H1 (cell line): ENCODE measurements around the gene CIITA.

Experiments used
- ASH2L ChIP-seq: fragments of 200-600, 300-600 bp; sonication (generic); IDR thresholded peaks from one replicate; pipeline ENCODE4 v1.7.1; 2017; ENCODE audit warnings: low read length
- CREB1 ChIP-seq: IDR thresholded peaks from 2 replicates; pipeline ENCODE4 v1.6.1; 2012; ENCODE audit warnings: inconsistent platforms
- KDM1A ChIP-seq: fragments of 200-600, 300-600 bp; sonication (generic); IDR thresholded peaks from 2 replicates; pipeline ENCODE4 v1.7.1; 2016; ENCODE audit warnings: mild to moderate bottlenecking, low read length, borderline replicate concordance
- PHF8 ChIP-seq: fragments of 200-600 bp; sonication (generic); conservative IDR thresholded peaks from 2 replicates; pipeline ENCODE4 v1.7.1; 2012; ENCODE audit warnings: low read depth, mild to moderate bottlenecking, inconsistent platforms, low read length, moderate library complexity
- RAD21 ChIP-seq, 2 experiments: IDR thresholded peaks in 1 of 2; conservative IDR thresholded peaks in 1 of 2; 2 replicates each; pipeline ENCODE4 v1.6.1; 2011; ENCODE audit warnings: low read depth in 2 of 2, low read length in 2 of 2, improper control_type of control experiment in 1 of 2, inconsistent platforms in 1 of 2, mild to moderate bottlenecking in 1 of 2, moderate library complexity in 1 of 2
- RNF2 ChIP-seq: fragments of 200-900, 300-1000 bp; sonication (generic); IDR thresholded peaks from 2 replicates; pipeline ENCODE4 v1.7.1; 2016; ENCODE audit warnings: borderline replicate concordance, low read depth, mild to moderate bottlenecking, antibody characterized with exemption, low read length; ENCODE audit not compliant: poor library complexity, severe bottlenecking; ENCODE audit errors: missing control alignments
- SP2 ChIP-seq: IDR thresholded peaks from 2 replicates; pipeline ENCODE4 v1.6.1; 2012; ENCODE audit warnings: mild to moderate bottlenecking, low read length, inconsistent platforms
- SUZ12 ChIP-seq: fragments of 200-600 bp; sonication (generic); IDR thresholded peaks from 2 replicates; pipeline ENCODE4 v1.6.1; 2012; ENCODE audit warnings: mild to moderate bottlenecking, inconsistent platforms, low read length, moderate library complexity, mixed read lengths
- ZNF274 ChIP-seq: IDR thresholded peaks from 2 replicates; pipeline ENCODE4 v1.7.0; 2012; ENCODE audit warnings: low read length, borderline replicate concordance; ENCODE audit errors: extremely low read depth
- TF ChIP-seq, protein P1 (sequence below): fragments of 300-600 bp; sonication (generic); IDR thresholded peaks from 2 replicates; pipeline ENCODE4 v1.7.1; 2012; ENCODE audit warnings: low read length, moderate library complexity, mild to moderate bottlenecking, inconsistent platforms; ENCODE audit not compliant: insufficient replicate concordance
- TF ChIP-seq, protein P2 (sequence below), 3 experiments: IDR thresholded peaks; 1 replicate in 2 of 3; 2 replicates in 1 of 3; pipeline versions ENCODE4 v1.5.1 to v1.6.1; 2011; ENCODE audit warnings: low read length in 3 of 3, mild to moderate bottlenecking in 3 of 3, inconsistent platforms in 2 of 3, low read depth in 1 of 3, moderate library complexity in 1 of 3; ENCODE audit not compliant: insufficient read depth in 1 of 3; ENCODE audit errors: control extremely low read depth in 1 of 3
- TF ChIP-seq, protein P3 (sequence below): IDR thresholded peaks from 2 replicates; pipeline ENCODE4 v1.6.1; 2012; ENCODE audit warnings: inconsistent platforms

DNA sequence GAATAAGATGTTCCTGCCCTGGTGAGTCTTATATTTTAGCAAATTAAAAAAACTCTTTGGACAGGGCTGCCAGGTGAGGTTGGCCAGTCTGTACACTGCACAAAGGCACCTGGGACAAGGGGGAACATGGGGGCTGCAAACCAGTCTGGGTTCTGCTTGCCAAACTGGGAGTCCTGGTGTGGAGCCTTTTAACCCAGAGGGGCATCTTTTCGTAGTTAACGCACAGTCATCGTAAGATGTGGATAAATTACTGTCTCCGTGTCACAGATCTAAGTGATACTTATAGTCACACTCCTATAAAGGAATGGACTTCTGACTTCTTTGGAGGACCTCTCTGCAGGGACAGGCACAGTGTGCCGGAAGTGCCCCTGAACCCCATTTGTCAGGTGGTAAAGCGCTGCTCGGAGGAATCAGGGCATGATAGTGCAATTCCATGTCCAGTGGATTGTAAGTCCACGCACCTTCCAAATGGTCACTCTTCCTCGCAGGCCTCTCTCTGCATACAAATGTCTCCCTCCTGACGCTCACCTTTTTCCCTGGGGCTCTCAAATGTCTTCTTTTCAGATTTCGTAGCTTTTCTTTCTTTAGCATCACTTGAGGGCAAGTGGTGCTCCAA, 50.6 kb downstream of the CIITA start:
- no peak for TF ChIP-seq KDM1A
- no peak for TF ChIP-seq ASH2L
- TF ChIP-seq, protein P1, sequence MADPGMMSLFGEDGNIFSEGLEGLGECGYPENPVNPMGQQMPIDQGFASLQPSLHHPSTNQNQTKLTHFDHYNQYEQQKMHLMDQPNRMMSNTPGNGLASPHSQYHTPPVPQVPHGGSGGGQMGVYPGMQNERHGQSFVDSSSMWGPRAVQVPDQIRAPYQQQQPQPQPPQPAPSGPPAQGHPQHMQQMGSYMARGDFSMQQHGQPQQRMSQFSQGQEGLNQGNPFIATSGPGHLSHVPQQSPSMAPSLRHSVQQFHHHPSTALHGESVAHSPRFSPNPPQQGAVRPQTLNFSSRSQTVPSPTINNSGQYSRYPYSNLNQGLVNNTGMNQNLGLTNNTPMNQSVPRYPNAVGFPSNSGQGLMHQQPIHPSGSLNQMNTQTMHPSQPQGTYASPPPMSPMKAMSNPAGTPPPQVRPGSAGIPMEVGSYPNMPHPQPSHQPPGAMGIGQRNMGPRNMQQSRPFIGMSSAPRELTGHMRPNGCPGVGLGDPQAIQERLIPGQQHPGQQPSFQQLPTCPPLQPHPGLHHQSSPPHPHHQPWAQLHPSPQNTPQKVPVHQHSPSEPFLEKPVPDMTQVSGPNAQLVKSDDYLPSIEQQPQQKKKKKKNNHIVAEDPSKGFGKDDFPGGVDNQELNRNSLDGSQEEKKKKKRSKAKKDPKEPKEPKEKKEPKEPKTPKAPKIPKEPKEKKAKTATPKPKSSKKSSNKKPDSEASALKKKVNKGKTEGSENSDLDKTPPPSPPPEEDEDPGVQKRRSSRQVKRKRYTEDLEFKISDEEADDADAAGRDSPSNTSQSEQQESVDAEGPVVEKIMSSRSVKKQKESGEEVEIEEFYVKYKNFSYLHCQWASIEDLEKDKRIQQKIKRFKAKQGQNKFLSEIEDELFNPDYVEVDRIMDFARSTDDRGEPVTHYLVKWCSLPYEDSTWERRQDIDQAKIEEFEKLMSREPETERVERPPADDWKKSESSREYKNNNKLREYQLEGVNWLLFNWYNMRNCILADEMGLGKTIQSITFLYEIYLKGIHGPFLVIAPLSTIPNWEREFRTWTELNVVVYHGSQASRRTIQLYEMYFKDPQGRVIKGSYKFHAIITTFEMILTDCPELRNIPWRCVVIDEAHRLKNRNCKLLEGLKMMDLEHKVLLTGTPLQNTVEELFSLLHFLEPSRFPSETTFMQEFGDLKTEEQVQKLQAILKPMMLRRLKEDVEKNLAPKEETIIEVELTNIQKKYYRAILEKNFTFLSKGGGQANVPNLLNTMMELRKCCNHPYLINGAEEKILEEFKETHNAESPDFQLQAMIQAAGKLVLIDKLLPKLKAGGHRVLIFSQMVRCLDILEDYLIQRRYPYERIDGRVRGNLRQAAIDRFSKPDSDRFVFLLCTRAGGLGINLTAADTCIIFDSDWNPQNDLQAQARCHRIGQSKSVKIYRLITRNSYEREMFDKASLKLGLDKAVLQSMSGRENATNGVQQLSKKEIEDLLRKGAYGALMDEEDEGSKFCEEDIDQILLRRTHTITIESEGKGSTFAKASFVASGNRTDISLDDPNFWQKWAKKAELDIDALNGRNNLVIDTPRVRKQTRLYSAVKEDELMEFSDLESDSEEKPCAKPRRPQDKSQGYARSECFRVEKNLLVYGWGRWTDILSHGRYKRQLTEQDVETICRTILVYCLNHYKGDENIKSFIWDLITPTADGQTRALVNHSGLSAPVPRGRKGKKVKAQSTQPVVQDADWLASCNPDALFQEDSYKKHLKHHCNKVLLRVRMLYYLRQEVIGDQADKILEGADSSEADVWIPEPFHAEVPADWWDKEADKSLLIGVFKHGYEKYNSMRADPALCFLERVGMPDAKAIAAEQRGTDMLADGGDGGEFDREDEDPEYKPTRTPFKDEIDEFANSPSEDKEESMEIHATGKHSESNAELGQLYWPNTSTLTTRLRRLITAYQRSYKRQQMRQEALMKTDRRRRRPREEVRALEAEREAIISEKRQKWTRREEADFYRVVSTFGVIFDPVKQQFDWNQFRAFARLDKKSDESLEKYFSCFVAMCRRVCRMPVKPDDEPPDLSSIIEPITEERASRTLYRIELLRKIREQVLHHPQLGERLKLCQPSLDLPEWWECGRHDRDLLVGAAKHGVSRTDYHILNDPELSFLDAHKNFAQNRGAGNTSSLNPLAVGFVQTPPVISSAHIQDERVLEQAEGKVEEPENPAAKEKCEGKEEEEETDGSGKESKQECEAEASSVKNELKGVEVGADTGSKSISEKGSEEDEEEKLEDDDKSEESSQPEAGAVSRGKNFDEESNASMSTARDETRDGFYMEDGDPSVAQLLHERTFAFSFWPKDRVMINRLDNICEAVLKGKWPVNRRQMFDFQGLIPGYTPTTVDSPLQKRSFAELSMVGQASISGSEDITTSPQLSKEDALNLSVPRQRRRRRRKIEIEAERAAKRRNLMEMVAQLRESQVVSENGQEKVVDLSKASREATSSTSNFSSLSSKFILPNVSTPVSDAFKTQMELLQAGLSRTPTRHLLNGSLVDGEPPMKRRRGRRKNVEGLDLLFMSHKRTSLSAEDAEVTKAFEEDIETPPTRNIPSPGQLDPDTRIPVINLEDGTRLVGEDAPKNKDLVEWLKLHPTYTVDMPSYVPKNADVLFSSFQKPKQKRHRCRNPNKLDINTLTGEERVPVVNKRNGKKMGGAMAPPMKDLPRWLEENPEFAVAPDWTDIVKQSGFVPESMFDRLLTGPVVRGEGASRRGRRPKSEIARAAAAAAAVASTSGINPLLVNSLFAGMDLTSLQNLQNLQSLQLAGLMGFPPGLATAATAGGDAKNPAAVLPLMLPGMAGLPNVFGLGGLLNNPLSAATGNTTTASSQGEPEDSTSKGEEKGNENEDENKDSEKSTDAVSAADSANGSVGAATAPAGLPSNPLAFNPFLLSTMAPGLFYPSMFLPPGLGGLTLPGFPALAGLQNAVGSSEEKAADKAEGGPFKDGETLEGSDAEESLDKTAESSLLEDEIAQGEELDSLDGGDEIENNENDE, result no peak
- TF ChIP-seq RAD21 (IDR thresholded peaks at IDR 0.05 in 1 of 2, conservative IDR thresholded peaks at IDR 0.05 in 1 of 2; ENCODE audit: low read depth in 2 of 2, low read length in 2 of 2), result no peak
- TF ChIP-seq, protein P2, sequence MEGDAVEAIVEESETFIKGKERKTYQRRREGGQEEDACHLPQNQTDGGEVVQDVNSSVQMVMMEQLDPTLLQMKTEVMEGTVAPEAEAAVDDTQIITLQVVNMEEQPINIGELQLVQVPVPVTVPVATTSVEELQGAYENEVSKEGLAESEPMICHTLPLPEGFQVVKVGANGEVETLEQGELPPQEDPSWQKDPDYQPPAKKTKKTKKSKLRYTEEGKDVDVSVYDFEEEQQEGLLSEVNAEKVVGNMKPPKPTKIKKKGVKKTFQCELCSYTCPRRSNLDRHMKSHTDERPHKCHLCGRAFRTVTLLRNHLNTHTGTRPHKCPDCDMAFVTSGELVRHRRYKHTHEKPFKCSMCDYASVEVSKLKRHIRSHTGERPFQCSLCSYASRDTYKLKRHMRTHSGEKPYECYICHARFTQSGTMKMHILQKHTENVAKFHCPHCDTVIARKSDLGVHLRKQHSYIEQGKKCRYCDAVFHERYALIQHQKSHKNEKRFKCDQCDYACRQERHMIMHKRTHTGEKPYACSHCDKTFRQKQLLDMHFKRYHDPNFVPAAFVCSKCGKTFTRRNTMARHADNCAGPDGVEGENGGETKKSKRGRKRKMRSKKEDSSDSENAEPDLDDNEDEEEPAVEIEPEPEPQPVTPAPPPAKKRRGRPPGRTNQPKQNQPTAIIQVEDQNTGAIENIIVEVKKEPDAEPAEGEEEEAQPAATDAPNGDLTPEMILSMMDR (IDR thresholded peaks at IDR 0.05; ENCODE audit: control extremely low read depth in 1 of 3, insufficient read depth in 1 of 3, low read depth in 1 of 3, low read length in 3 of 3), result no peak
- TF ChIP-seq, protein P3, sequence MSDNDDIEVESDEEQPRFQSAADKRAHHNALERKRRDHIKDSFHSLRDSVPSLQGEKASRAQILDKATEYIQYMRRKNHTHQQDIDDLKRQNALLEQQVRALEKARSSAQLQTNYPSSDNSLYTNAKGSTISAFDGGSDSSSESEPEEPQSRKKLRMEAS, result no peak
- no peak for TF ChIP-seq ZNF274
- no peak for TF ChIP-seq CREB1
- TF ChIP-seq SUZ12, result no peak
- no peak for TF ChIP-seq RNF2
- TF ChIP-seq SP2, result no peak
- no peak for TF ChIP-seq PHF8
